Tongue (tissue), 2 donors: Measurements from ENCODE around the gene ANGEL2. TPM values are rescaled to one million over a fixed set of nuclear protein-coding genes. Genes with fewer than 3 reads are reported as not detected.
"Not testable (repeated sequence)": the region's sequence is repeated elsewhere in the genome, so short reads cannot be mapped to it uniquely, and the experiment has no call there.

ENCODE experiments used
- DNase-seq: peaks from one replicate; pipeline ENCODE4 v3.0.0-alpha.2; 2015
- total RNA-seq: library from RNA; depleted of rRNA; stranded (reverse); fragments of >200 nt; gene quantifications from one replicate; pipeline ENCODE4 v1.2.3, GENCODE V29; 2014

The ANGEL2 gene
- total RNA-seq, 1 donor from 2014 or later = 47.0 TPM

GRCh38 chr1:212975111-212975918 lies 40.4 kb downstream of the ANGEL2 start:
- no peak for DNase-seq

GRCh38 chr1:212974711-212975110 lies 41.0 kb downstream of the ANGEL2 start:
- peak; percentile 54 for DNase-seq

- no peak for DNase-seq
Observed at GRCh38 chr1:212973899-212974298, 41.8 kb downstream of the ANGEL2 start.

- DNase-seq = no peak
Observed at GRCh38 chr1:212973426-212973825, 42.2 kb downstream of the ANGEL2 start.

- DNase-seq = no peak
Observed at GRCh38 chr1:212971312-212971711, 44.4 kb downstream of the ANGEL2 start.

- DNase-seq = no peak
Observed at GRCh38 chr1:212970085-212970484, 45.6 kb downstream of the ANGEL2 start.

GRCh38 chr1:212968368-212968863 lies 47.3 kb downstream of the ANGEL2 start:
- DNase-seq = peak; percentile 79

- DNase-seq = peak; percentile 49
Observed at GRCh38 chr1:212967801-212968200, 47.9 kb downstream of the ANGEL2 start.

- no peak for DNase-seq
Observed at GRCh38 chr1:212966616-212967015, 49.1 kb downstream of the ANGEL2 start.

- DNase-seq = not testable (repeated sequence)
Observed at GRCh38 chr1:212964993-212965392, 50.7 kb downstream of the ANGEL2 start.

- DNase-seq = no peak
Observed at GRCh38 chr1:212964102-212964501, 51.6 kb downstream of the ANGEL2 start.

- DNase-seq = no peak
Observed at GRCh38 chr1:212962509-212962908, 53.2 kb downstream of the ANGEL2 start.

GRCh38 chr1:212960932-212961331 lies 54.7 kb downstream of the ANGEL2 start:
- DNase-seq = no peak

GRCh38 chr1:212959266-212960220 lies 56.1 kb downstream of the ANGEL2 start:
- no peak for DNase-seq

- peak; percentile 69 for DNase-seq
Observed at GRCh38 chr1:212958175-212958574, 57.5 kb downstream of the ANGEL2 start.

- DNase-seq = no peak
Observed at GRCh38 chr1:212957546-212957945, 58.1 kb downstream of the ANGEL2 start.

- no peak for DNase-seq
Observed at GRCh38 chr1:212955961-212956620, 59.6 kb downstream of the ANGEL2 start.

- no peak for DNase-seq
Observed at GRCh38 chr1:212955098-212955497, 60.6 kb downstream of the ANGEL2 start.

GRCh38 chr1:212954514-212954913 lies 61.2 kb downstream of the ANGEL2 start:
- DNase-seq = no peak

- no peak for DNase-seq
Observed at GRCh38 chr1:212953321-212953720, 62.3 kb downstream of the ANGEL2 start.

GRCh38 chr1:212952641-212952976 lies 63.1 kb downstream of the ANGEL2 start:
- peak; percentile 91 for DNase-seq

- peak; percentile 27 for DNase-seq
Observed at GRCh38 chr1:212951947-212952640, 63.6 kb downstream of the ANGEL2 start.
